Left lung (tissue), 10 donors: ENCODE results near the gene KLF1. TPM values are rescaled to one million over a fixed set of nuclear protein-coding genes. Genes with fewer than 3 reads are reported as not detected.

ENCODE experiments used
- ATAC-seq: fragments of 200-7000 bp; cut with Tn5 transposase; one replicate; pipeline ENCODE4 v1.9.1; 2020; ENCODE audit warnings: moderate library complexity
- DNase-seq, 4 donors: peaks; one replicate each; pipeline ENCODE4 v3.0.0-alpha.2; 2013 to 2020
- H3K27ac ChIP-seq, 2 donors: fragments of 200-600 bp; sonication (generic) in 1 of 2; one replicate each; pipeline versions ENCODE4 v1.5.0 to v1.8.0; 2020 to 2021
- H3K27me3 ChIP-seq, 2 donors: fragments of 200-600 bp; sonication (generic) in 1 of 2; one replicate each; pipeline versions ENCODE4 v1.5.0 to v1.8.0; 2020 to 2021
- H3K36me3 ChIP-seq, 2 donors: fragments of 200-600 bp; sonication (generic) in 1 of 2; one replicate each; pipeline versions ENCODE4 v1.5.0 to v1.8.0; 2020 to 2021
- H3K4me1 ChIP-seq, 2 donors: fragments of 200-600 bp; one replicate each; pipeline ENCODE4 v1.8.0; 2021
- H3K4me3 ChIP-seq, 2 donors: fragments of 200-600 bp; sonication (generic) in 1 of 2; one replicate each; pipeline versions ENCODE4 v1.5.0 to v1.8.0; 2020 to 2021; ENCODE audit warnings: mild to moderate bottlenecking in 1 of 2
- H3K9me3 ChIP-seq, 2 donors: fragments of 200-600 bp; sonication (generic) in 1 of 2; one replicate each; pipeline versions ENCODE4 v1.5.0 to v1.8.0; 2020 to 2021
- intact Hi-C, 2 donors: fragments of 100-400 bp; cut with DNase I; formaldehyde crosslinking; loops; one replicate each; pipeline versions ENCODE4 v1.11.2 to v1.14.2; 2022
- polyA plus RNA-seq, 6 donors: library from polyadenylated mRNA; unstranded; fragments of 120-200 nt; gene quantifications; one replicate each; pipeline ENCODE4 v1.2.1, GENCODE V29; 2013; ENCODE audit not compliant: insufficient read length in 6 of 6
- total RNA-seq, 2 donors: library from RNA; stranded (reverse); fragmentation: NEBNext Ultra II Directional; extraction: Animal tissue kit (Norgen Biotek cat#: 25700); gene quantifications; one replicate each; pipeline ENCODE4 v1.2.1, GENCODE V29; 2021
- TF ChIP-seq, protein P1 (sequence below), 2 donors: fragments of 200-600 bp; sonication (generic) in 1 of 2; IDR thresholded peaks; one replicate each; pipeline versions ENCODE4 v1.5.0 to v1.8.0; 2021; ENCODE audit warnings: antibody characterized with exemption in 2 of 2
- donor health status: DM: no; HTN: yes; CAD: no.
- donor health status: DM: no; HTN: no; CAD: no.

The KLF1 gene
- total and polyA plus RNA-seq, 8 donors: 0.35 to 1.2 (median 0.60) TPM; not detected in 1

GRCh38 chr19:12932392-12933286 lies 45.6 kb upstream of the KLF1 start:
- TF ChIP-seq, protein P1, sequence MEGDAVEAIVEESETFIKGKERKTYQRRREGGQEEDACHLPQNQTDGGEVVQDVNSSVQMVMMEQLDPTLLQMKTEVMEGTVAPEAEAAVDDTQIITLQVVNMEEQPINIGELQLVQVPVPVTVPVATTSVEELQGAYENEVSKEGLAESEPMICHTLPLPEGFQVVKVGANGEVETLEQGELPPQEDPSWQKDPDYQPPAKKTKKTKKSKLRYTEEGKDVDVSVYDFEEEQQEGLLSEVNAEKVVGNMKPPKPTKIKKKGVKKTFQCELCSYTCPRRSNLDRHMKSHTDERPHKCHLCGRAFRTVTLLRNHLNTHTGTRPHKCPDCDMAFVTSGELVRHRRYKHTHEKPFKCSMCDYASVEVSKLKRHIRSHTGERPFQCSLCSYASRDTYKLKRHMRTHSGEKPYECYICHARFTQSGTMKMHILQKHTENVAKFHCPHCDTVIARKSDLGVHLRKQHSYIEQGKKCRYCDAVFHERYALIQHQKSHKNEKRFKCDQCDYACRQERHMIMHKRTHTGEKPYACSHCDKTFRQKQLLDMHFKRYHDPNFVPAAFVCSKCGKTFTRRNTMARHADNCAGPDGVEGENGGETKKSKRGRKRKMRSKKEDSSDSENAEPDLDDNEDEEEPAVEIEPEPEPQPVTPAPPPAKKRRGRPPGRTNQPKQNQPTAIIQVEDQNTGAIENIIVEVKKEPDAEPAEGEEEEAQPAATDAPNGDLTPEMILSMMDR (IDR thresholded peaks at IDR 0.05): no peak
- H3K4me1 ChIP-seq: peaks cover 12 to 40% of the 10 kb centered on the region in 2 donors
- H3K27me3 ChIP-seq: no peaks in the 10 kb centered on the region
- ATAC-seq (peak; percentile 2), DNase-seq (no peak)
- H3K4me3 ChIP-seq: peak overlapping the region; percentile 64 to 92
- intact Hi-C loops: no loop called here
- H3K27ac ChIP-seq: peak overlapping the region in 1 of 2 donors; percentile 83
- H3K9me3 ChIP-seq: no peaks in the 10 kb centered on the region
- H3K36me3 ChIP-seq: peaks cover 0 to 33% of the 10 kb centered on the region in 2 donors

- DNase-seq (no peak), ATAC-seq (no peak)
- TF ChIP-seq, protein P1 (IDR thresholded peaks at IDR 0.05): no peak
- peaks cover 9 to 26% of the 10 kb centered on the region in 2 donors for H3K4me1 ChIP-seq
- H3K9me3 ChIP-seq: no peaks in the 10 kb centered on the region
- intact Hi-C loops: no loop called here
- H3K4me3 ChIP-seq: no peak overlapping the region
- no peaks in the 10 kb centered on the region for H3K27me3 ChIP-seq
- H3K27ac ChIP-seq: no peak overlapping the region
- peaks cover 0 to 58% of the 10 kb centered on the region in 2 donors for H3K36me3 ChIP-seq
Observed at GRCh38 chr19:12930002-12930645, 43.1 kb upstream of the KLF1 start.

GRCh38 chr19:12924621-12925310 lies 37.8 kb upstream of the KLF1 start:
- no peak overlapping the region for H3K27ac ChIP-seq
- H3K4me1 ChIP-seq: peaks cover 0 to under 1% of the 10 kb centered on the region in 2 donors
- no peaks in the 10 kb centered on the region for H3K27me3 ChIP-seq
- H3K4me3 ChIP-seq: no peak overlapping the region
- intact Hi-C loops: no loop called here
- TF ChIP-seq, protein P1 (IDR thresholded peaks at IDR 0.05): no peak
- H3K9me3 ChIP-seq: no peaks in the 10 kb centered on the region
- DNase-seq (no peak), ATAC-seq (no peak)
- peaks cover 0 to 78% of the 10 kb centered on the region in 2 donors for H3K36me3 ChIP-seq

DNA sequence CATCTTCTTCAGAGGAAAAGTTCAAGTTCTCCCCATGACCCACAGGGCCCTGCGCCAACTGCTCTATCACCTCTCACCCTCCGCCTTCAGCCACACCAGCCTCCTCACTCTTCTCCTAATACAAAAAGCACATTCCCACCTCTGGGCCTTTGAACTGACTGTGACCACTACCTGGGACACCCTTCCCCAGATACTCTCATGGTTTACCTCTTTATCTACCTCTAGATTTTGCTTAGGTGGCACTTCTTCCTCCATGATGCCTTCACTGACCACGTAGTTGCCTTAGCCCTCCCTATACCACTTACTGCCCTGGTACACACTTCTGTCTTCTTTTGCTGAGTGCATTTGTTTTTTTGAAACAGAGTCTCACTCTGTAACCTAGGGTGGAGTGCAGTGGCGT lies 36.0 kb upstream of the KLF1 start:
- Histone ChIP-seq H3K4me1 (peaks cover 0 to 15% of the 10 kb centered on the region in 2 donors), H3K4me3 (no peak overlapping the region), H3K9me3 (no peaks in the 10 kb centered on the region), H3K27me3 (no peaks in the 10 kb centered on the region), H3K27ac (no peak overlapping the region), H3K36me3 (peaks cover 0 to 60% of the 10 kb centered on the region in 2 donors)
- intact Hi-C loops: no loop called here
- TF ChIP-seq, protein P1 (IDR thresholded peaks at IDR 0.05): no peak
- DNase-seq: no peak
- no peak for ATAC-seq
